Activated T-cell treated with anti-CD3 and anti-CD28 coated beads, Interleukin-2, amount 50 U/mL, for 48 hours (primary cell): Measurements from ENCODE around the gene EBF3.

Experiments used
- DNase-seq, 2 experiments: peaks; one replicate each; pipeline ENCODE4 v3.0.0-alpha.2; 2020

Gene EBF3

GRCh38 chr10:129970465-129971364, 6.6 kb upstream of the EBF3 start:
- peak; percentile 34 to 37 for DNase-seq

GRCh38 chr10:129969911-129970464, 5.9 kb upstream of the EBF3 start:
- no peak for DNase-seq

DNA sequence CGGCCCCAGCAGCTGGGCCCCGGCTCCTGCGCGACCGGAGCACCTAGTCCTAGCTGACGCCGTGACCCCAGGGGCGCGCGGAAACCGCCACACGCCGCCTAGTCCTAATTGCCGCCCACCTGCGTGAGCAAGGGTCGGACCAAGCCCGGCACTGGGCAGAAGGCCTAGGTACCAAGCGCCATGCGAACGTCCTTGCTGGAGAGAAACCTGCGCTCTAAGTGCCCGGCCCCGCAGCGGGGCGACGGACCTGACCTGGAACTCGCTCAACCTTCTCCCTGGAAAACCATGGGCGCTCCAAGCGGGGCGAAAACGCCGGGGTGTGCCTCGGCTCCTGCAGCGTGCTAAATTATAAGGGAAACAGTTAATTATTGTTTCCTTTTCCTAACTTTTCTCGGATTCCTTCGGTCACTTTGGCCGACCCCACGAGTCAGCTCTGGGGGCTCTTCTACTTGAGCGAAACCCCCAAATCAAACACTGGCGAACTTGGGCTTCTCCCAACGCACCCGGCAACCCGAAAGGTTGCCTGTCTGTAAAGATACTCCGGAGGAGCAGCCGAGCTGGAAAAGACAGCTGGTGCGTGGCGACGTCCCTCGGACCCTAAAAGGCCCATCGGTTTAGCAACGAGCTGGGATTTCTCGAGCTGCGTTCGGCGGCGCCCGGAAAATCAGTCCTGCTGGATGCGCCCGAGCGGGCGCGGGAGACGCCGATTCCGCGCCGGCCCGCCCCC, 5.3 kb upstream of the EBF3 start:
- DNase-seq = peak in 1 of 2 experiments; percentile 32

GRCh38 chr10:129968853-129969183, 4.7 kb upstream of the EBF3 start:
- DNase-seq = peak; percentile 77 to 79

- no peak for DNase-seq
Observed at GRCh38 chr10:129968020-129968852, 4.2 kb upstream of the EBF3 start.

DNA sequence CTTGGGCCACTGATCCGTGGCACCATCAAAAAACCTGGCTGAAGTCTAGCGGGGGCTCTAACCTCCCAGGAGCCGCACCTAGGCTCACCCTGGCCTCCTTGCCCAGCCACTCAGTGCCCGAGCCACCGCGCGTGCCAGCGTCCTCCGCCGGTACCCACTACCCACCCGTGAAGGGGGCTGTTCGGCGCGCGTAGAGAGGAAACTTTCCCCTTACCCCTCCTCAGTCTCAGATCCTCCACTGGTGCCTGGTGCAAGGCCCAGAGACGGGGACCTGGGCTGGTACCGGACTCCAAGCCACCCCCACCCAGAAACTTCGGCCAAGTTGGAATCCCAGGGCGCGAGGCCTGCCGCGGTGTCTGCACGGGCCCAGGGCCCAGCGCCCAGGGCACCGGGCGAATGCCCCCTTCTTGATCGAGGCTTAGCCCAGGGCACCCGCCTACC, 3.5 kb upstream of the EBF3 start:
- no peak for DNase-seq

- DNase-seq = no peak
Observed at GRCh38 chr10:129966889-129967578, 3.0 kb upstream of the EBF3 start.

- DNase-seq = no peak
Observed at GRCh38 chr10:129966370-129966888, 2.4 kb upstream of the EBF3 start.

DNA sequence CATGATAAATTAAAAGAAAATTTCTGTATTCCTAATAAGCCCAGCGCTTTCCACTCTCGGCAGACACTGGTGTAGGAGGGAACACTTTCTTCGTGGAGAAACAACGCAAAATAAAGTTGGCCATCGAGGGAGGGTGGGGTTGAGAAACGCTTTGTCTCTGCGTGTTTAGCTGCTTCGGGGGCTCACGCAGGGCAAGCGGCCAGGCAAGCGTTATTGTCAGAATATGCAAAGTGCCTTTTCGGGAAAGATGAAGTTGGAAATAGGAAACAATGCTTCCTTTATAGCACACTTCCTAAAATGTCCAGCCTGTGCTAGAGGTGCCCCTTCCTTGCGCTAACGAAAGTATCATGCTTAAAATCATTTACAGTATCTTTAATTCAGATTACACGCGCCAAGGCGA, 1.9 kb upstream of the EBF3 start:
- no peak for DNase-seq

DNA sequence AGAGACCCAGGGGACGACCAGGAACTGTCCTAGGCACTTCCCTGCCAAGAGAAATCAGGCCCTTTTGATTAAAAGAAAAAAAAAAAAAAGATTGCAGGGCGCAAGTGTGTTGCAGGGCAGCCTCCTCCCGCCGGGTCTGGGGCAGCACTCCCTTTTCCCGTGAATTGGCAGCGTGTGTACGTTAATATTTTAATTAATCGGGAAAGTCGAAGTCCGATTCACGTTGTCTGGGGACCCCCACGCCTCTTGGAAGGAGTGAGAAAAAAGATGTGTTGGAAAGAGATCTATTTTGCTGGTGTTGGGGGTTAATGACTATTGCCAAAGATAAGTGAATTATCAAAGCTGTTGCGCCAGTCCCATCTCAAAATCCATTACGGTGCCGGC, 1.3 kb upstream of the EBF3 start:
- DNase-seq = no peak

GRCh38 chr10:129964611-129965424, 744 bp upstream of the EBF3 start:
- DNase-seq = no peak

DNA sequence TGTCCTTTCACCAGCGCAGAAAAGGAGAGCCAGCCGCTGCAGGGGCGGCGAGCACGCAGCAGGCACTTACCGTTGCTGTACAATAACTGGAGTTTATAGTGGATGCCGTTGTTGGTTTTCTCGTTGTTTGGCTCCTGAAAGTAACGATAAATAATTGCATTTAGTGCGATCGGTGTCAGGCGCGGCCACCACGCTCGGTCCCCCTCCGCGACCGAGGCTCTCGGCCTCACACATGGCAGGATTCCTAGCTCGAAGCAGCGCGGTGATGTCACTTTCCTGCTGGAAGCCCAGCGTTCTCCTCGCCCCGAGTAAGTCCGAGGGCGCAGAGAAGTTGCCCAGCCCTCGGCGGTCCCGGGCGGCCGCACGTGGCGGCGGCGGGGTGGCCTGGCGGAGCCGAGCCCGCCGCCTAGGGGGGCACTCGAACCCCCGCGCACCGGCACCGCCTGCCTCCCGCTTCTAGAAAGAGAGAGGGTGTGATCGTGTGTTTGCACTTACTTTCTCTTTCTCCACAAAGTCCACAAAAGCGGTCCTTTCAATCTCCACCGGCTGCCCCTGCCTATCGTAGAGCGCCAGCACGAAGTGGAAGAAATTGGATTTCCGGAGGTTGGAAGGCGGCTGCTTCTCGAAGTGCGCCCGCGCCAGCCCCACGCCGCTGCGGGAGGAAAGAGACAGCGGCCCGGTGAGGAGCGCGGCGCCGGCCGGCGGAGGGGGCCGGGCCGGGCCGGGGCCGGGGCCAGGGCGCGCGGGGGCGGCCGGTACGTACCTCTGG, 1.0 kb downstream of the EBF3 start:
- DNase-seq = peak; percentile 38 to 44

DNA sequence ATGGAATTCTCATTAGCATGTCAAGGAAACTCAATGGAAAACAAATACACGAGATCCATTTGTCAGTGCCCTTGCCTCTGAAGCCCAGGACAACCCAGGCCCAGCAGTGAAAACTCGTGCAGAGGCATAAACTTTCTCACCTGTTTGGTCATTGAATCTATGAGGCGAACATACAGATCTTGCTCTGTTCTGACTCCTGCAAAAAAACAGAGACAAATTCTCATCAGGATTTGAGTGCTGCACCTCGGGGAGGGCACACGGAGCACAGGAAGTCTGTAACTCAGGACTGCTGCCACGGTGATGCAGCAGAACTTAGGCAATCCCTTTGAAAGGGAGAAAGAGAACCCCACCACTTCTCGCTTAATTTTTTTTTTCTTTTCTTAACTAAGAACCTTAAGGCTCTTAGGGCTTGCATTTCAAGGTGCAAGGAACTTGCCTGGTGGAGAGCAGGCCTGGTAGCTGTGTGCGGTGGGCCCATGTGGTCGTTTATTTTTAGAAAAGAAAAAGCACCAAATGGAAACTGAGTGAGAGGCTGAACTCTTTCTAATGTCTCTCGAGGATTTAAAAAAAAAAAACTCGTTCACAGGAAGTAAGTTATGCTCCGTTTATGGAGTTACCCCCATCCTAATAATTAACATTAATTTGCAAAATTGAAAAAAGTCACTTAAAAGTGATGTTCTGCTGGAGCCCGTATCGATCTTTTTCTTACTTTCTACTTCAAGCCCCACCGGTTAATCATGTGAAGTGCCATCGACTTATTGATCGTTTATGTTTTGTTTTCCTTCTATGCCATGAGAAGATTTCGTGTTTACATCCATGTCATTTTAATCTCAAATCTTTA, 1.8 kb downstream of the EBF3 start:
- DNase-seq = no peak

- DNase-seq = no peak
Observed at GRCh38 chr10:129961157-129961701, 2.8 kb downstream of the EBF3 start.

- no peak for DNase-seq
Observed at GRCh38 chr10:129960481-129961156, 3.5 kb downstream of the EBF3 start.

GRCh38 chr10:129959544-129960480, 4.3 kb downstream of the EBF3 start:
- no peak for DNase-seq
